GM13976 (cell line): Measurements from ENCODE around the gene OR51Q1.

Experiments
- DNase-seq: peaks from one replicate; pipeline ENCODE4 v3.0.0; 2012; ENCODE audit warnings: low spot score
- in situ Hi-C: fragments of 300-500 bp; cut with MboI; formaldehyde crosslinking; loops from one replicate; pipeline ENCODE4 v1.12.0; 2022; ENCODE audit warnings: low sequenced_read_pairs, mixed read lengths, inconsistent platforms; ENCODE audit not compliant: unreplicated experiment
- TF ChIP-seq, protein P1 (sequence below): IDR thresholded peaks from 2 replicates; pipeline ENCODE4 v1.5.1; 2012; ENCODE audit warnings: borderline replicate concordance, mild to moderate bottlenecking; ENCODE audit not compliant: insufficient read depth; ENCODE audit errors: extremely low read depth, missing control alignments, control extremely low read depth

OR51Q1 gene

DNA sequence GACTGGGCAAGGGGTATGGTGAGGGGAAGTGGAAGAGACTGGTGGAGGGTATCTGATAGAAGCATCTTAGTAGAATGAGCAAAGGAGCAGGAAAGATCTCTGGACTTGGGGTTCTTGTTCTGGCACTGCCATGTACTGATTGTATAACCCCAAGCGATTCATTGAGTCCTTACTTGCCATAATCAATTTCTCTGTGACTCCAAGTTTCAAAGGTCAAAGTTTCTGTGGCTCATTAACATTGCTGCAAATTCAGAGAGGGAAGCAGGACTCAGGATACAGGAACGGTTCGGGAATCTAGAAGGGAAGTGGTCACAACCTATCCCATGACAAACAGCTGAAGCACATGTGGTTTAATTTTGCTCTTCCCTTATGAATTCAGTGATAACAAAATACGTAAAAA, 27.5 kb downstream of the OR51Q1 start:
- TF ChIP-seq, protein P1, sequence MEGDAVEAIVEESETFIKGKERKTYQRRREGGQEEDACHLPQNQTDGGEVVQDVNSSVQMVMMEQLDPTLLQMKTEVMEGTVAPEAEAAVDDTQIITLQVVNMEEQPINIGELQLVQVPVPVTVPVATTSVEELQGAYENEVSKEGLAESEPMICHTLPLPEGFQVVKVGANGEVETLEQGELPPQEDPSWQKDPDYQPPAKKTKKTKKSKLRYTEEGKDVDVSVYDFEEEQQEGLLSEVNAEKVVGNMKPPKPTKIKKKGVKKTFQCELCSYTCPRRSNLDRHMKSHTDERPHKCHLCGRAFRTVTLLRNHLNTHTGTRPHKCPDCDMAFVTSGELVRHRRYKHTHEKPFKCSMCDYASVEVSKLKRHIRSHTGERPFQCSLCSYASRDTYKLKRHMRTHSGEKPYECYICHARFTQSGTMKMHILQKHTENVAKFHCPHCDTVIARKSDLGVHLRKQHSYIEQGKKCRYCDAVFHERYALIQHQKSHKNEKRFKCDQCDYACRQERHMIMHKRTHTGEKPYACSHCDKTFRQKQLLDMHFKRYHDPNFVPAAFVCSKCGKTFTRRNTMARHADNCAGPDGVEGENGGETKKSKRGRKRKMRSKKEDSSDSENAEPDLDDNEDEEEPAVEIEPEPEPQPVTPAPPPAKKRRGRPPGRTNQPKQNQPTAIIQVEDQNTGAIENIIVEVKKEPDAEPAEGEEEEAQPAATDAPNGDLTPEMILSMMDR = no peak
- no peak for DNase-seq
- in situ Hi-C loops = no loop called here

DNA sequence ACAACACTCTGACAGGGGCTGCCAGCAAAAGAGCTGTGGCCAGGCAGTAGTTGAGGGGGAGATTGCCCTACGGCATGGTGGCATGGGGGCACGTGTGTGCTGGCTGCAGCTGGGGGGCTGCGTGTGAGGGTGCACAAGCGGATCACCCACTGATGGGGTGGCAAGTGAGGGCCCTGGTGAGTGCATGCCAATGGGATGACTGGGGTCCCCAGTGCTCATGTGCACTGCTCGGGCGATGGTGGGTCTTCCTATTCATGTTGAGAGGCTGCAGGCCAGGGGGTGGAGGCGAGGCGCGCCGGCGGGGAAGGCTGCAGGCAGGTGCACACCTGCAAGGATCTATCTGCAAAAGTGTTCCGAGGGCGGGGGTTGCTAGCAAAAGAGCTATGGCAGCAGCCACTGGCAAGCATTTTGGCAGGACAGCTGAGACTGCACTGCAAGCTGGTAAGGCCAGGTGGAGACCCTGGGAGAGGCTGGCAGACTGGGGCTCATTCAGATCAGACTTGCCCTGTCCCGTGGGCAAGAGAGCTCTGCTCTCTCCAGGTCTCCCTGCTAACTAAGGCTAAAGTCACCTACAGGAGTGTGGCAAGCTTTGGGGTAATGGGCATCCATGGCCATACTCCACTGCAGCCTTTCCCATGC, 39.2 kb downstream of the OR51Q1 start:
- DNase-seq = no peak
- in situ Hi-C loops = no loop called here
- TF ChIP-seq, protein P1 = no peak

DNA sequence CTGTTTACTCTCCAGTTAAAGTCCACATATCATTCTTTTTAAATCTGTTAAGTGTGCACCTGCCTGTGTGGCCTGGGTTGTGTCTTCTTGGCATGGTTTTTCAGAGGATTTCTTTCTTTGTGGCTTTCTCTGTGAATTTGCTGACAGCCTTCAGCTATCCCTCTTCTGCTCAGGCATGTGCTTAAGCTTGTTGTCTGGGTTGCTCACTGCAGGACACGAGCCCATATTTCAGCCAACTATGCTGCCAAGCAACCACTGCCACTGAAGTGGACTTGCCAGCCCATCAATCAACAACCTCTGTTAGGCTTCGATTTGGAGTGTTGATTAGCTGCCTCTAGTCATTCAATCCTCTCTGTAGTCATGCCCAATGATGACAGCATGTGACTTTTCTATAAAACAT, 45.6 kb downstream of the OR51Q1 start:
- TF ChIP-seq, protein P1 = no peak
- no peak for DNase-seq
- in situ Hi-C loops = no loop called here
